ENCODE results near the gene ANGPTL4.

The ANGPTL4 gene

GRCh38 chr19:8395621-8396082 lies 31.7 kb downstream of the ANGPTL4 start:
- no peak overlapping the region for H3K9ac ChIP-seq
- H2AFZ ChIP-seq, result no peak overlapping the region
- no peak overlapping the region for H3K4me3 ChIP-seq (ENCODE audit: low read depth, low read length)
- H3K36me3 ChIP-seq (ENCODE audit: control insufficient read depth, insufficient read depth, low read length), result no peaks in the 10 kb centered on the region
- H3K79me2 ChIP-seq, result peaks cover 44% of the 10 kb centered on the region
- H3K4me1 ChIP-seq, result peaks cover 37% of the 10 kb centered on the region
- no peak for TF ChIP-seq CTCF (IDR thresholded peaks at IDR 0.05)
- H3K4me2 ChIP-seq (ENCODE audit: low read length), result no peak overlapping the region
- H3K27ac ChIP-seq, result peak overlapping the region; percentile 19
- H3K9me3 ChIP-seq (ENCODE audit: control insufficient read depth, low read length), result no peaks in the 10 kb centered on the region
- H3K27me3 ChIP-seq (ENCODE audit: control insufficient read depth, insufficient read depth, low read length), result no peaks in the 10 kb centered on the region

GRCh38 chr19:8396185-8396562 lies 32.2 kb downstream of the ANGPTL4 start:
- Histone ChIP-seq H3K27me3 (ENCODE audit: control insufficient read depth, insufficient read depth, low read length) (no peaks in the 10 kb centered on the region), H3K79me2 (peaks cover 42% of the 10 kb centered on the region), H3K4me3 (ENCODE audit: low read depth, low read length) (no peak overlapping the region), H3K9ac (no peak overlapping the region), H2AFZ (no peak overlapping the region), H3K4me2 (ENCODE audit: low read length) (no peak overlapping the region), H3K27ac (peak overlapping the region; percentile 16), H3K4me1 (peaks cover 33% of the 10 kb centered on the region), H3K9me3 (ENCODE audit: control insufficient read depth, low read length) (no peaks in the 10 kb centered on the region), H3K36me3 (ENCODE audit: control insufficient read depth, insufficient read depth, low read length) (no peaks in the 10 kb centered on the region)
- no peak for TF ChIP-seq CTCF (IDR thresholded peaks at IDR 0.05)

GRCh38 chr19:8396563-8397203 lies 32.7 kb downstream of the ANGPTL4 start:
- H3K79me2 ChIP-seq, result peaks cover 38% of the 10 kb centered on the region
- H3K27ac ChIP-seq, result peak overlapping the region; percentile 90
- H2AFZ ChIP-seq, result no peak overlapping the region
- H3K4me2 ChIP-seq (ENCODE audit: low read length), result no peak overlapping the region
- peak; percentile 66 for TF ChIP-seq CTCF (IDR thresholded peaks at IDR 0.05)
- no peaks in the 10 kb centered on the region for H3K9me3 ChIP-seq (ENCODE audit: control insufficient read depth, low read length)
- no peaks in the 10 kb centered on the region for H3K27me3 ChIP-seq (ENCODE audit: control insufficient read depth, insufficient read depth, low read length)
- H3K4me1 ChIP-seq, result peaks cover 28% of the 10 kb centered on the region
- no peaks in the 10 kb centered on the region for H3K36me3 ChIP-seq (ENCODE audit: control insufficient read depth, insufficient read depth, low read length)
- no peak overlapping the region for H3K4me3 ChIP-seq (ENCODE audit: low read depth, low read length)
- no peak overlapping the region for H3K9ac ChIP-seq

GRCh38 chr19:8397271-8397670 lies 33.3 kb downstream of the ANGPTL4 start:
- TF ChIP-seq CTCF (IDR thresholded peaks at IDR 0.05), result no peak
- Histone ChIP-seq H3K4me2 (ENCODE audit: low read length) (no peak overlapping the region), H3K9me3 (ENCODE audit: control insufficient read depth, low read length) (no peaks in the 10 kb centered on the region), H2AFZ (no peak overlapping the region), H3K79me2 (peaks cover 36% of the 10 kb centered on the region), H3K36me3 (ENCODE audit: control insufficient read depth, insufficient read depth, low read length) (no peaks in the 10 kb centered on the region), H3K9ac (no peak overlapping the region), H3K27me3 (ENCODE audit: control insufficient read depth, insufficient read depth, low read length) (no peaks in the 10 kb centered on the region), H3K4me1 (peaks cover 27% of the 10 kb centered on the region), H3K27ac (peak overlapping the region; percentile 90), H3K4me3 (ENCODE audit: low read depth, low read length) (no peak overlapping the region)

- no peaks in the 10 kb centered on the region for H3K9me3 ChIP-seq (ENCODE audit: control insufficient read depth, low read length)
- H3K4me3 ChIP-seq (ENCODE audit: low read depth, low read length), result no peak overlapping the region
- no peak overlapping the region for H3K9ac ChIP-seq
- peaks cover 36% of the 10 kb centered on the region for H3K79me2 ChIP-seq
- H3K36me3 ChIP-seq (ENCODE audit: control insufficient read depth, insufficient read depth, low read length), result no peaks in the 10 kb centered on the region
- H3K27me3 ChIP-seq (ENCODE audit: control insufficient read depth, insufficient read depth, low read length), result no peaks in the 10 kb centered on the region
- H2AFZ ChIP-seq, result no peak overlapping the region
- peak overlapping the region; percentile 90 for H3K27ac ChIP-seq
- H3K4me1 ChIP-seq, result peaks cover 27% of the 10 kb centered on the region
- no peak for TF ChIP-seq CTCF (IDR thresholded peaks at IDR 0.05)
- no peak overlapping the region for H3K4me2 ChIP-seq (ENCODE audit: low read length)
These were observed 33.9 kb downstream of the ANGPTL4 start for GRCh38 chr19:8397746-8398310.

Measured in parathyroid adenoma (tissue), 2 donors.